Mucosa of descending colon (tissue), 3 donors: ENCODE measurements around the gene ZMAT5. TPM values are rescaled to one million over a fixed set of nuclear protein-coding genes. Genes with fewer than 3 reads are reported as not detected.

Source experiments
- ATAC-seq: fragments of 200-7000 bp; cut with Tn5 transposase; one replicate; pipeline ENCODE4 v1.9.1; 2020; ENCODE audit warnings: mild to moderate bottlenecking, moderate library complexity
- DNase-seq, 3 donors: peaks; one replicate each; pipeline ENCODE4 v3.0.0-alpha.2; 2020
- H3K36me3 ChIP-seq: fragments of 200-600 bp; one replicate; pipeline ENCODE4 v1.8.0; 2021; ENCODE audit warnings: low read depth, mild to moderate bottlenecking
- H3K4me1 ChIP-seq: fragments of 200-600 bp; one replicate; pipeline ENCODE4 v1.8.0; 2021; ENCODE audit warnings: low read depth, mild to moderate bottlenecking
- H3K4me3 ChIP-seq: fragments of 200-600 bp; one replicate; pipeline ENCODE4 v1.8.0; 2021; ENCODE audit warnings: mild to moderate bottlenecking
- H3K9me3 ChIP-seq: fragments of 200-600 bp; one replicate; pipeline ENCODE4 v1.8.0; 2021; ENCODE audit warnings: mild to moderate bottlenecking
- intact Hi-C, 2 donors: fragments of 100-400 bp; cut with DNase I in 1 of 2; cut with micrococcal nuclease in 1 of 2; formaldehyde crosslinking; loops; one replicate each; pipeline versions ENCODE4 v1.11.0 to v1.11.1; 2022; cut with DNase I, micrococcal nuclease
- total RNA-seq, 3 donors: library from RNA; stranded (reverse); fragmentation: NEBNext Ultra II Directional in 2 of 3; extraction: Animal tissue kit (Norgen Biotek cat#: 25700) in 2 of 3; gene quantifications; one replicate each; pipeline versions ENCODE4 v1.2.1 to v1.2.4, GENCODE V29; 2021 to 2023
- TF ChIP-seq, protein P1 (sequence below): fragments of 200-600 bp; IDR thresholded peaks from one replicate; pipeline ENCODE4 v1.8.0; 2022; ENCODE audit warnings: antibody characterized with exemption, mild to moderate bottlenecking
- donor health status: DM: no; HTN: no; CAD: no; lungs with moderate emphysema.
- donor health status: DM: no; HTN: no; CAD: no.
- donor health status: DM: no; HTN: yes; CAD: no.

ZMAT5 gene
- total RNA-seq, 3 donors from 2014 or later, result 12.3 to 19.5 (median 16.1) TPM

DNA sequence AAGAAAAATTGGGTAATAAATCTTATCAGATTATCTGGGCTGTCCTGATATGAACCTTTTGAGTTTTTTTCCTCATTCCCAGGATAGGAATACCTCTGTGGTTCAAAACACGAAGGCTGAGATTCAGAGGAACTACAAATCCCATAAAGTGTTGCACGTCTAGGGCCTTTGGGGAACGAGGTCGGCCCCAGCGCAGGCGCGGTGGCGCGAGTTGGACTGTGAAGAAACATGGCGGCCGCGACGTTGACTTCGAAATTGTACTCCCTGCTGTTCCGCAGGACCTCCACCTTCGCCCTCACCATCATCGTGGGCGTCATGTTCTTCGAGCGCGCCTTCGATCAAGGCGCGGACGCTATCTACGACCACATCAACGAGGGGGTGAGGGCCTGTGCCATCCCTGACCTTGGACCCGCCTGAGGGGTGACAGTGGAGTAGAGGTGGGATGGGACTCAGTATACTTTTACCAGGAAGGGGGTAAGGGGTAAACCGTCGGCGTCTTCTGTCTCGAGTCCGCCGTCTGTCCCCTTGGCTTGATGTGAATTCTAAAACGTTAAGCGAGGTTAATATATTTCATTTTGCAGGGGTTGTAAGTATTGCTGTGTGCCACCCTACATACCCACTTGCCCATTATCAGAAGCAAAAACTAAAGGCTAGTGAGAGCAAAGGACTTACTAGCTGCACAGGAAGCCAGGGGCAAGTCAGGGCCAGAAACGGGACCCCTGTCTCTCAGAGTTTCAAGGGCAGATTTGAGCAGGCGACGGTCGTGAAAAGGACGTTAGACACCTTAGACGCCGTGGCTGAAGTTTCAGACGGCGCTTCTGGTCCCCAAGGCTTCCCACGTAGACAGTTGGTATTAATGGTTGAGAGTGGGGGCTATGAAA lies 604 bp upstream of the ZMAT5 start, which contains the start of gene UQCR10:
Gene UQCR10, plus strand, starts transcription at position 199 of the 881 bp plus-strand sequence. Its CDS starts 30 bp downstream, at position 229.
- intact Hi-C loops, result no loop called here
- DNase-seq (peak; percentile 93 to 96 (median 96)), ATAC-seq (peak; percentile 82)
- TF ChIP-seq, protein P1, sequence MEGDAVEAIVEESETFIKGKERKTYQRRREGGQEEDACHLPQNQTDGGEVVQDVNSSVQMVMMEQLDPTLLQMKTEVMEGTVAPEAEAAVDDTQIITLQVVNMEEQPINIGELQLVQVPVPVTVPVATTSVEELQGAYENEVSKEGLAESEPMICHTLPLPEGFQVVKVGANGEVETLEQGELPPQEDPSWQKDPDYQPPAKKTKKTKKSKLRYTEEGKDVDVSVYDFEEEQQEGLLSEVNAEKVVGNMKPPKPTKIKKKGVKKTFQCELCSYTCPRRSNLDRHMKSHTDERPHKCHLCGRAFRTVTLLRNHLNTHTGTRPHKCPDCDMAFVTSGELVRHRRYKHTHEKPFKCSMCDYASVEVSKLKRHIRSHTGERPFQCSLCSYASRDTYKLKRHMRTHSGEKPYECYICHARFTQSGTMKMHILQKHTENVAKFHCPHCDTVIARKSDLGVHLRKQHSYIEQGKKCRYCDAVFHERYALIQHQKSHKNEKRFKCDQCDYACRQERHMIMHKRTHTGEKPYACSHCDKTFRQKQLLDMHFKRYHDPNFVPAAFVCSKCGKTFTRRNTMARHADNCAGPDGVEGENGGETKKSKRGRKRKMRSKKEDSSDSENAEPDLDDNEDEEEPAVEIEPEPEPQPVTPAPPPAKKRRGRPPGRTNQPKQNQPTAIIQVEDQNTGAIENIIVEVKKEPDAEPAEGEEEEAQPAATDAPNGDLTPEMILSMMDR, result no peak
- no peaks in the 10 kb centered on the region for H3K36me3 ChIP-seq
- peaks cover 20% of the 10 kb centered on the region for H3K4me1 ChIP-seq
- no peaks in the 10 kb centered on the region for H3K9me3 ChIP-seq
- peak within 1 kb of the TSS; percentile 62 for H3K4me3 ChIP-seq

DNA sequence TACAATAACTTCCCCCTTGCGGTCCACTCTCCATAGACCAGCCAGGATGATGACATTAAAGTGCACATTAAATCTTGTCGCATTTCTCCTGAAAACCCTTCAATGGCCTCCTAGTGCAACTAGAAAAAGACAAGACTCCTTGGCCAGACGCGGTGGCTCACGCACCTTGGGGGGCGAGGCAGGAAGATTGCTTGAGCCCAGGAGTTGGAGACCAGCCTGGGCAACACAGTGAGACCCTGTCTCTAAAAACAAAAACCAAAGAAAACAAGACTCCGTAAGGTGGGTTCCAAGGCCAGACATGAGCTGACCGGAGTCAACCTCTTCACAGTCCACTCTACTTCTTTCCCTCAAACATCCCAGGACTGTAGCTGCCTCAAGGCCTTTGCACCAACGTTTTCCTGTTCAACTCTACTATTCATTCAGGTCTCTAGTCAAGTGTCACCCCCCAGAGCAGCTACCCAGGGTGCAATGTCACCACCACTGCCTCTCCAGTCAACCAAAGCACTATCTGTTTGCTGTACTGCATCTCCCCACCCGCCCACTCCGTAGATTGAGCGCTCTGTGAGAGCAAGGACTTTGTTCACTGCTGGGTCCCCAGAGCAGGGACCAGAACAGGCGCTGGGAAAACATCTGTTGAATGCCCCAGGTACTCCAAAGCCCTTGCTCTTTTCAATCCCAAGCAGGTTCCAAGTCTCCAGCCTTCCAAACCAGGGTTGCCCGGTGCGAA lies 739 bp downstream of the ZMAT5 start:
- H3K9me3 ChIP-seq, result no peaks in the 10 kb centered on the region
- TF ChIP-seq, protein P1, result no peak
- DNase-seq (peak in 1 of 3 donors; percentile 60), ATAC-seq (peak; percentile 53)
- H3K4me3 ChIP-seq, result peak overlapping the region; percentile 20
- intact Hi-C loops, result no loop called here
- no peaks in the 10 kb centered on the region for H3K36me3 ChIP-seq
- H3K4me1 ChIP-seq, result peaks cover 20% of the 10 kb centered on the region

DNA sequence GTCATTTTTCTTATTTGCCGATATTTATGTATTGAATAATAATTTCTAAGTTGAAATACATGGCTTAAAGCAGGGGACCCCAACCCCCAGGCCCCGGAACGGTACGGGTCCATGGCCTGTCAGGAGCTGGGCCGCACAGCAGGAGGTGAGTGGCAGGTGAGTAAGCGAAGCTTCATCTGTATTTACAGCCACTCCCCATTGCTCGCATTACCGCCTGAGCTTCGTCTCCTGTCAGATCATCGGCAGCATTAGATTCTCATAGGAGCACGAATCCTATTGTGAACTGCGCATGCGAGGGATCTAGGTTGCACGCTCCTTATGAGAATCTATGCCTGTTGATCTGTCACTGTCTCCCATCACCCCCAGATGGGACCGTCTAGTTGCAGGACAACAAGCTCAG lies 4.5 kb downstream of the ZMAT5 start:
- no peaks in the 10 kb centered on the region for H3K9me3 ChIP-seq
- intact Hi-C loops, result no loop called here
- DNase-seq (no peak), ATAC-seq (no peak)
- H3K4me1 ChIP-seq, result peaks cover 9% of the 10 kb centered on the region
- no peak overlapping the region for H3K4me3 ChIP-seq
- TF ChIP-seq, protein P1, result no peak
- no peaks in the 10 kb centered on the region for H3K36me3 ChIP-seq

DNA sequence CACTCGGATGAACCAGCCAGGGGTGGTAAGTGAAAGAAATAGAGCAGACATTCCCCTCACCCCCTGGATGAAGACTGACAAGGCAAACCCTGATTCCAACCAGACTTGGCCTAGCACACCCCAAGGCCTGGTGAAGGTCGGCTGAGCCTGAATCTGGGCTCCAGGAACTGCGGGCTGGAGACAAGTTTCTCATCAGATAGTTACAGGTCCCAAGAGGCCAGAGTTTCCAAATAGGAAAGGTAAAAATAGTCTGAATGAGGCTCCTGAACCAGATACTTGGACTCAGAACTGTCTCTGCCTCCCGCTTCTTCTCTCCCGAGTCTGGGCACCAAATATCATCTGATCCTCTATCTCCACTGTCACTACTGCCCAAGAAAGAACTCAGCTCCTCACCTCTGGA lies 7.8 kb downstream of the ZMAT5 start:
- intact Hi-C loops, result no loop called here
- no peak for ATAC-seq
- DNase-seq, result no peak
- no peaks in the 10 kb centered on the region for H3K9me3 ChIP-seq
- H3K4me3 ChIP-seq, result no peak overlapping the region
- TF ChIP-seq, protein P1, result no peak
- no peaks in the 10 kb centered on the region for H3K4me1 ChIP-seq
- H3K36me3 ChIP-seq, result no peaks in the 10 kb centered on the region

DNA sequence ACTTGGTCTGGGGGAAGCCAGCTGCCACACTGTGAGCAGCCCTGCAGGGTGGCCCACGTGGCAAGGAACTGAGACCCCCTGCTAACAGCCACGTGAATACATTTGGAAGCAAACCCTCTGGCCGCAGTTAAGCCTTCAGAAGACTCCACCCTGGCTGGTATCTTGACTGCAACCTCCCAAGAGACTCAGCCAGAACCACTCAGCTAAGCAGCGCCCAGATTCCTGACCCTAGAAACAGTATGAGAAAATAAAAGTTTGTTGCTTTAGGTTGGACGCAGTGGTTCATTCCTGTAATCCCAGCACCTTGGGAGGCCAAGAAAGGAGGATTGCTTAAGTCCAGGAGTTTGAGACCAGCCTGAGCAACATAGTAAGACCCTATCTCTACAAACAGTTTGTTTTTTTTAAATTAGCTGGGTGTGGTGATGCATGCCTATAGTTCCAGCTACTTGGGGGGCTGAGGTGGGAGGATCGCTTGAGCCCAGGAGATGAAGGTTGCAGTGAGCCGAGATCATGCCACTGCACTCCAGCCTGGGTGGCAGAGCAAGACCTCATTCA lies 8.7 kb downstream of the ZMAT5 start:
- intact Hi-C loops, result no loop called here
- no peak for ATAC-seq
- DNase-seq, result no peak
- TF ChIP-seq, protein P1, result no peak
- Histone ChIP-seq H3K4me1 (no peaks in the 10 kb centered on the region), H3K36me3 (no peaks in the 10 kb centered on the region), H3K4me3 (no peak overlapping the region), H3K9me3 (no peaks in the 10 kb centered on the region)
